GM23338 (cell line): ENCODE measurements around the gene UXS1. TPM values are rescaled to one million over a fixed set of nuclear protein-coding genes. Genes with fewer than 3 reads are reported as not detected.

ENCODE experiments used
- ATAC-seq: fragments of 200-7000 bp; cut with Tn5 transposase; 3 replicates; pipeline ENCODE4 v1.9.1; 2020
- DNase-seq: peaks from one replicate; pipeline ENCODE4 v3.0.0-alpha.2; 2015; ENCODE audit warnings: low spot score
- H2AFZ ChIP-seq: fragments of 200-600 bp; sonication (generic); 2 replicates; pipeline ENCODE4 v1.8.0; 2016; ENCODE audit warnings: antibody characterized with exemption, mild to moderate bottlenecking, moderate library complexity
- H3F3A ChIP-seq: fragments of 200-600 bp; sonication (generic); replicated peaks from 2 replicates; pipeline ENCODE4 v1.8.0; 2017; ENCODE audit warnings: antibody characterized with exemption, mixed run types, low read depth
- H3K27ac ChIP-seq: fragments of 200-600 bp; sonication (generic); 2 replicates; pipeline ENCODE4 v1.6.1; 2016; ENCODE audit warnings: low read depth
- H3K27me3 ChIP-seq: fragments of 200-600 bp; sonication (generic); 2 replicates; pipeline ENCODE4 v1.8.0; 2016; ENCODE audit warnings: mild to moderate bottlenecking, mixed run types, moderate library complexity; ENCODE audit not compliant: insufficient read depth
- H3K36me3 ChIP-seq: fragments of 200-600 bp; sonication (generic); 2 replicates; pipeline ENCODE4 v1.8.0; 2016; ENCODE audit warnings: mild to moderate bottlenecking; ENCODE audit not compliant: insufficient read depth
- H3K4me1 ChIP-seq: fragments of 200-600 bp; sonication (generic); 2 replicates; pipeline ENCODE4 v1.8.0; 2016; ENCODE audit warnings: mild to moderate bottlenecking, moderate library complexity; ENCODE audit not compliant: insufficient read depth
- H3K4me2 ChIP-seq: fragments of 200-600 bp; sonication (generic); 2 replicates; pipeline ENCODE4 v1.7.1; 2017; ENCODE audit warnings: mixed run types
- H3K4me3 ChIP-seq: fragments of 200-600 bp; sonication (generic); 2 replicates; pipeline ENCODE4 v1.6.1; 2016; ENCODE audit warnings: mixed run types
- H3K79me2 ChIP-seq: fragments of 200-600 bp; sonication (generic); replicated peaks from 2 replicates; pipeline ENCODE4 v1.8.0; 2017; ENCODE audit warnings: mild to moderate bottlenecking; ENCODE audit not compliant: insufficient read depth
- H3K9me2 ChIP-seq: fragments of 200-600 bp; sonication (generic); 2 replicates; pipeline ENCODE4 v1.8.0; 2017; ENCODE audit not compliant: insufficient read depth
- H4K20me1 ChIP-seq: fragments of 200-600 bp; sonication (generic); replicated peaks from 2 replicates; pipeline ENCODE4 v1.8.0; 2017; ENCODE audit warnings: mild to moderate bottlenecking; ENCODE audit not compliant: insufficient read depth
- H3K27ac Mint-ChIP-seq: 2 replicates; pipeline ENCODE4 v1.8.0; 2020; ENCODE audit warnings: inconsistent platforms, mild to moderate bottlenecking, moderate library complexity, mixed read lengths
- H3K27me3 Mint-ChIP-seq: 3 replicates; pipeline ENCODE4 v1.8.0; 2022; ENCODE audit warnings: low read depth, mild to moderate bottlenecking, moderate library complexity, mixed read lengths, inconsistent platforms; ENCODE audit not compliant: insufficient read depth, poor library complexity
- H3K36me3 Mint-ChIP-seq: 3 replicates; pipeline ENCODE4 v1.8.0; 2021; ENCODE audit warnings: low read depth, mild to moderate bottlenecking, inconsistent platforms, moderate library complexity, mixed read lengths
- H3K4me1 Mint-ChIP-seq: 3 replicates; pipeline ENCODE4 v1.8.0; 2020; ENCODE audit warnings: mild to moderate bottlenecking, inconsistent platforms, mixed read lengths
- H3K4me3 Mint-ChIP-seq: 3 replicates; pipeline ENCODE4 v1.8.0; 2021; ENCODE audit warnings: moderate library complexity, mild to moderate bottlenecking, inconsistent platforms, mixed read lengths
- H3K9me3 Mint-ChIP-seq: 3 replicates; pipeline ENCODE4 v1.8.0; 2020; ENCODE audit warnings: moderate library complexity, mild to moderate bottlenecking, inconsistent platforms, mixed read lengths
- CREB1 ChIP-seq: fragments of 250-450 bp; sonication (Bioruptor Pico); IDR thresholded peaks from 2 replicates; pipeline ENCODE4 v1.5.0; 2020; ENCODE audit warnings: low read depth, mild to moderate bottlenecking, moderate library complexity
- CTCF ChIP-seq, 2 experiments: fragments of 200-600 bp in 1 of 2; sonication (generic) in 1 of 2; conservative IDR thresholded peaks; 2 replicates each; pipeline versions ENCODE4 v1.5.1 to v1.6.1; 2016 to 2017; ENCODE audit warnings: antibody characterized with exemption in 2 of 2, low read depth in 2 of 2, mild to moderate bottlenecking in 2 of 2, moderate library complexity in 1 of 2
- ETS1 ChIP-seq: IDR thresholded peaks from 2 replicates; pipeline ENCODE4 v1.6.1; 2016; ENCODE audit warnings: antibody characterized with exemption
- EZH2 ChIP-seq: fragments of 200-600 bp; sonication (generic); IDR thresholded peaks from one replicate; pipeline ENCODE4 v1.8.0; 2017; ENCODE audit warnings: antibody characterized with exemption, mild to moderate bottlenecking, low read depth; ENCODE audit not compliant: unreplicated experiment
- EZH2phosphoT487 ChIP-seq: fragments of 200-600 bp; sonication (generic); IDR thresholded peaks from one replicate; pipeline ENCODE4 v1.8.1; 2018; ENCODE audit warnings: antibody characterized with exemption; ENCODE audit not compliant: unreplicated experiment
- JUNB ChIP-seq: IDR thresholded peaks from one replicate; pipeline ENCODE4 v1.6.1; 2016; ENCODE audit warnings: antibody characterized with exemption; ENCODE audit not compliant: unreplicated experiment
- NANOG ChIP-seq: IDR thresholded peaks from 2 replicates; pipeline ENCODE4 v1.6.1; 2016; ENCODE audit warnings: antibody characterized with exemption, borderline replicate concordance
- POLR2AphosphoS5 ChIP-seq: IDR thresholded peaks from 2 replicates; pipeline ENCODE4 v1.6.1; 2016; ENCODE audit warnings: antibody characterized with exemption, low read depth
- STAT1 ChIP-seq: IDR thresholded peaks from one replicate; pipeline ENCODE4 v1.6.1; 2016; ENCODE audit warnings: antibody characterized with exemption; ENCODE audit not compliant: unreplicated experiment
- ZNF114 ChIP-seq: fragments of 250-450 bp; sonication (Bioruptor Pico); IDR thresholded peaks from 2 replicates; pipeline ENCODE4 v1.5.0; 2020; ENCODE audit warnings: mild to moderate bottlenecking, moderate library complexity
- ZNF331 ChIP-seq: fragments of 250-450 bp; sonication (Bioruptor Pico); IDR thresholded peaks from 2 replicates; pipeline ENCODE4 v1.5.0; 2020; ENCODE audit warnings: low read depth, mild to moderate bottlenecking, moderate library complexity
- polyA plus RNA-seq: library from polyadenylated mRNA; unstranded; fragments of >200 nt; fragmentation: Nextera tagmentation; extraction: Ambion mirVana; gene quantifications from 2 replicates; pipeline ENCODE4 v1.2.1, GENCODE V29; 2016
- total RNA-seq: library from RNA; depleted of rRNA; stranded (reverse); fragments of >200 nt; shearing (Covaris generic); gene quantifications from 2 replicates; pipeline ENCODE4 v1.2.3, GENCODE V29; 2014
- TF ChIP-seq, protein P1 (sequence below): fragments of 250-450 bp; sonication (Bioruptor Pico); IDR thresholded peaks from 2 replicates; pipeline ENCODE4 v1.5.0; 2020; ENCODE audit warnings: mild to moderate bottlenecking, moderate library complexity
- TF ChIP-seq, protein P2 (sequence below): IDR thresholded peaks from one replicate; pipeline ENCODE4 v1.6.1; 2018; ENCODE audit warnings: antibody characterized with exemption; ENCODE audit not compliant: unreplicated experiment

The UXS1 gene
- total and polyA plus RNA-seq, 2 experiments from 2014 or later: 48.7 to 131 TPM

GRCh38 chr2:106161938-106162820 is 31.9 kb downstream of the UXS1 start:
- no peak overlapping the region for H2AFZ ChIP-seq
- no peaks in the 10 kb centered on the region for H3K9me2 ChIP-seq
- no peaks in the 10 kb centered on the region for H3F3A ChIP-seq
- Mint-ChIP-seq H3K27ac (no peak overlapping the region), H3K27me3 (peaks cover 5% of the 10 kb centered on the region), H3K4me1 (peaks cover 48% of the 10 kb centered on the region), H3K4me3 (no peak overlapping the region), H3K9me3 (no peaks in the 10 kb centered on the region), H3K36me3 (peaks cover 39% of the 10 kb centered on the region)
- H4K20me1 ChIP-seq: no peaks in the 10 kb centered on the region
- ATAC-seq: no peak
- no peak overlapping the region for H3K4me3 ChIP-seq
- peaks cover 24% of the 10 kb centered on the region for H3K79me2 ChIP-seq
- no peak overlapping the region for H3K27ac ChIP-seq
- H3K36me3 ChIP-seq: peaks cover 13% of the 10 kb centered on the region
- H3K27me3 ChIP-seq: no peaks in the 10 kb centered on the region
- TF ChIP-seq NANOG: no peak
- TF ChIP-seq, protein P1, sequence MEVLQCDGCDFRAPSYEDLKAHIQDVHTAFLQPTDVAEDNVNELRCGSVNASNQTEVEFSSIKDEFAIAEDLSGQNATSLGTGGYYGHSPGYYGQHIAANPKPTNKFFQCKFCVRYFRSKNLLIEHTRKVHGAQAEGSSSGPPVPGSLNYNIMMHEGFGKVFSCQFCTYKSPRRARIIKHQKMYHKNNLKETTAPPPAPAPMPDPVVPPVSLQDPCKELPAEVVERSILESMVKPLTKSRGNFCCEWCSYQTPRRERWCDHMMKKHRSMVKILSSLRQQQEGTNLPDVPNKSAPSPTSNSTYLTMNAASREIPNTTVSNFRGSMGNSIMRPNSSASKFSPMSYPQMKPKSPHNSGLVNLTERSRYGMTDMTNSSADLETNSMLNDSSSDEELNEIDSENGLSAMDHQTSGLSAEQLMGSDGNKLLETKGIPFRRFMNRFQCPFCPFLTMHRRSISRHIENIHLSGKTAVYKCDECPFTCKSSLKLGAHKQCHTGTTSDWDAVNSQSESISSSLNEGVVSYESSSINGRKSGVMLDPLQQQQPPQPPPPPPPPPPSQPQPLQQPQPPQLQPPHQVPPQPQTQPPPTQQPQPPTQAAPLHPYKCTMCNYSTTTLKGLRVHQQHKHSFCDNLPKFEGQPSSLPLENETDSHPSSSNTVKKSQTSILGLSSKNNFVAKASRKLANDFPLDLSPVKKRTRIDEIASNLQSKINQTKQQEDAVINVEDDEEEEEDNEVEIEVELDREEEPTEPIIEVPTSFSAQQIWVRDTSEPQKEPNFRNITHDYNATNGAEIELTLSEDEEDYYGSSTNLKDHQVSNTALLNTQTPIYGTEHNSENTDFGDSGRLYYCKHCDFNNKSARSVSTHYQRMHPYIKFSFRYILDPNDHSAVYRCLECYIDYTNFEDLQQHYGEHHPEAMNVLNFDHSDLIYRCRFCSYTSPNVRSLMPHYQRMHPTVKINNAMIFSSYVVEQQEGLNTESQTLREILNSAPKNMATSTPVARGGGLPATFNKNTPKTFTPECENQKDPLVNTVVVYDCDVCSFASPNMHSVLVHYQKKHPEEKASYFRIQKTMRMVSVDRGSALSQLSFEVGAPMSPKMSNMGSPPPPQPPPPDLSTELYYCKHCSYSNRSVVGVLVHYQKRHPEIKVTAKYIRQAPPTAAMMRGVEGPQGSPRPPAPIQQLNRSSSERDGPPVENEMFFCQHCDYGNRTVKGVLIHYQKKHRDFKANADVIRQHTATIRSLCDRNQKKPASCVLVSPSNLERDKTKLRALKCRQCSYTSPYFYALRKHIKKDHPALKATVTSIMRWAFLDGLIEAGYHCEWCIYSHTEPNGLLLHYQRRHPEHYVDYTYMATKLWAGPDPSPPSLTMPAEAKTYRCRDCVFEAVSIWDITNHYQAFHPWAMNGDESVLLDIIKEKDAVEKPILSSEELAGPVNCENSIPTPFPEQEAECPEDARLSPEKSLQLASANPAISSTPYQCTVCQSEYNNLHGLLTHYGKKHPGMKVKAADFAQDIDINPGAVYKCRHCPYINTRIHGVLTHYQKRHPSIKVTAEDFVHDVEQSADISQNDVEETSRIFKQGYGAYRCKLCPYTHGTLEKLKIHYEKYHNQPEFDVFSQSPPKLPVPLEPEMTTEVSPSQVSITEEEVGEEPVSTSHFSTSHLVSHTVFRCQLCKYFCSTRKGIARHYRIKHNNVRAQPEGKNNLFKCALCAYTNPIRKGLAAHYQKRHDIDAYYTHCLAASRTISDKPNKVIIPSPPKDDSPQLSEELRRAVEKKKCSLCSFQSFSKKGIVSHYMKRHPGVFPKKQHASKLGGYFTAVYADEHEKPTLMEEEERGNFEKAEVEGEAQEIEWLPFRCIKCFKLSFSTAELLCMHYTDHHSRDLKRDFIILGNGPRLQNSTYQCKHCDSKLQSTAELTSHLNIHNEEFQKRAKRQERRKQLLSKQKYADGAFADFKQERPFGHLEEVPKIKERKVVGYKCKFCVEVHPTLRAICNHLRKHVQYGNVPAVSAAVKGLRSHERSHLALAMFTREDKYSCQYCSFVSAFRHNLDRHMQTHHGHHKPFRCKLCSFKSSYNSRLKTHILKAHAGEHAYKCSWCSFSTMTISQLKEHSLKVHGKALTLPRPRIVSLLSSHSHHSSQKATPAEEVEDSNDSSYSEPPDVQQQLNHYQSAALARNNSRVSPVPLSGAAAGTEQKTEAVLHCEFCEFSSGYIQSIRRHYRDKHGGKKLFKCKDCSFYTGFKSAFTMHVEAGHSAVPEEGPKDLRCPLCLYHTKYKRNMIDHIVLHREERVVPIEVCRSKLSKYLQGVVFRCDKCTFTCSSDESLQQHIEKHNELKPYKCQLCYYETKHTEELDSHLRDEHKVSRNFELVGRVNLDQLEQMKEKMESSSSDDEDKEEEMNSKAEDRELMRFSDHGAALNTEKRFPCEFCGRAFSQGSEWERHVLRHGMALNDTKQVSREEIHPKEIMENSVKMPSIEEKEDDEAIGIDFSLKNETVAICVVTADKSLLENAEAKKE (CRISPR knock-in tag): no peak
- TF ChIP-seq STAT1: no peak
- no peak for TF ChIP-seq JUNB
- TF ChIP-seq ZNF114 (CRISPR knock-in tag): no peak
- TF ChIP-seq ZNF331 (CRISPR knock-in tag): no peak
- no peak for TF ChIP-seq CTCF (conservative IDR thresholded peaks at IDR 0.05; ENCODE audit: low read depth in 2 of 2)
- no peak for TF ChIP-seq CREB1 (CRISPR knock-in tag)
- TF ChIP-seq POLR2AphosphoS5: no peak
- TF ChIP-seq EZH2phosphoT487: no peak
- no peak for TF ChIP-seq EZH2
- TF ChIP-seq ETS1: no peak
- TF ChIP-seq, protein P2, sequence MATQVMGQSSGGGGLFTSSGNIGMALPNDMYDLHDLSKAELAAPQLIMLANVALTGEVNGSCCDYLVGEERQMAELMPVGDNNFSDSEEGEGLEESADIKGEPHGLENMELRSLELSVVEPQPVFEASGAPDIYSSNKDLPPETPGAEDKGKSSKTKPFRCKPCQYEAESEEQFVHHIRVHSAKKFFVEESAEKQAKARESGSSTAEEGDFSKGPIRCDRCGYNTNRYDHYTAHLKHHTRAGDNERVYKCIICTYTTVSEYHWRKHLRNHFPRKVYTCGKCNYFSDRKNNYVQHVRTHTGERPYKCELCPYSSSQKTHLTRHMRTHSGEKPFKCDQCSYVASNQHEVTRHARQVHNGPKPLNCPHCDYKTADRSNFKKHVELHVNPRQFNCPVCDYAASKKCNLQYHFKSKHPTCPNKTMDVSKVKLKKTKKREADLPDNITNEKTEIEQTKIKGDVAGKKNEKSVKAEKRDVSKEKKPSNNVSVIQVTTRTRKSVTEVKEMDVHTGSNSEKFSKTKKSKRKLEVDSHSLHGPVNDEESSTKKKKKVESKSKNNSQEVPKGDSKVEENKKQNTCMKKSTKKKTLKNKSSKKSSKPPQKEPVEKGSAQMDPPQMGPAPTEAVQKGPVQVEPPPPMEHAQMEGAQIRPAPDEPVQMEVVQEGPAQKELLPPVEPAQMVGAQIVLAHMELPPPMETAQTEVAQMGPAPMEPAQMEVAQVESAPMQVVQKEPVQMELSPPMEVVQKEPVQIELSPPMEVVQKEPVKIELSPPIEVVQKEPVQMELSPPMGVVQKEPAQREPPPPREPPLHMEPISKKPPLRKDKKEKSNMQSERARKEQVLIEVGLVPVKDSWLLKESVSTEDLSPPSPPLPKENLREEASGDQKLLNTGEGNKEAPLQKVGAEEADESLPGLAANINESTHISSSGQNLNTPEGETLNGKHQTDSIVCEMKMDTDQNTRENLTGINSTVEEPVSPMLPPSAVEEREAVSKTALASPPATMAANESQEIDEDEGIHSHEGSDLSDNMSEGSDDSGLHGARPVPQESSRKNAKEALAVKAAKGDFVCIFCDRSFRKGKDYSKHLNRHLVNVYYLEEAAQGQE: no peak
- H3K4me1 ChIP-seq: peaks cover 49% of the 10 kb centered on the region
- DNase-seq: no peak
- H3K4me2 ChIP-seq: no peak overlapping the region
